WTC11 (cell line): ENCODE measurements around the gene CEP85L. TPM values are rescaled to one million over a fixed set of nuclear protein-coding genes. Genes with fewer than 3 reads are reported as not detected.
A peak's percentile ranks its signal among the peaks of the same experiment; 100 is the strongest.

Source experiments
- ATAC-seq: fragments of 200-7000 bp; cut with Tn5 transposase; 2 replicates; pipeline ENCODE4 v1.10.0; 2021; ENCODE audit warnings: mild to moderate bottlenecking, moderate library complexity
- CTCF ChIA-PET: fragments of 300-600 bp; sonication (Branson Sonifier 250); formaldehyde crosslinking; loops from one replicate; lab custom pipeline; 2021; ENCODE audit warnings: antibody characterized with exemption; lab: Charles Lee
- POLR2A ChIA-PET: fragments of 350-600 bp; sonication (Branson Sonifier 250); formaldehyde crosslinking; loops from one replicate; lab custom pipeline; 2021; ENCODE audit warnings: antibody characterized with exemption; lab: Charles Lee
- DNase-seq: peaks from one replicate; pipeline ENCODE4 v3.0.0; 2021; ENCODE audit warnings: low spot score
- H3K27ac Mint-ChIP-seq: 2 replicates; pipeline ENCODE4 v1.8.0; 2021; ENCODE audit warnings: mixed read lengths
- H3K27me3 Mint-ChIP-seq: 2 replicates; pipeline ENCODE4 v1.8.0; 2021; ENCODE audit warnings: low read depth, mild to moderate bottlenecking, moderate library complexity, mixed read lengths
- H3K36me3 Mint-ChIP-seq: 2 replicates; pipeline ENCODE4 v1.8.0; 2021; ENCODE audit warnings: mixed read lengths
- H3K4me1 Mint-ChIP-seq: 2 replicates; pipeline ENCODE4 v1.8.0; 2022; ENCODE audit warnings: mixed read lengths
- H3K4me3 Mint-ChIP-seq: 2 replicates; pipeline ENCODE4 v1.8.0; 2021; ENCODE audit warnings: mild to moderate bottlenecking, moderate library complexity, mixed read lengths
- H3K9me3 Mint-ChIP-seq: 2 replicates; pipeline ENCODE4 v1.8.0; 2021; ENCODE audit warnings: mixed read lengths
- ATF1 ChIP-seq: sonication (generic); formaldehyde crosslinking; IDR thresholded peaks from 2 replicates; pipeline ENCODE4 v1.8.1; 2023; ENCODE audit warnings: mild to moderate bottlenecking, moderate library complexity, missing genetic modification reagents
- ATF2 ChIP-seq: sonication (generic); formaldehyde crosslinking; IDR thresholded peaks from 2 replicates; pipeline ENCODE4 v1.8.1; 2022; ENCODE audit warnings: low read depth, missing genetic modification reagents, borderline replicate concordance
- CBFB ChIP-seq: sonication (generic); formaldehyde crosslinking; IDR thresholded peaks from 2 replicates; pipeline ENCODE4 v1.8.1; 2022; ENCODE audit warnings: mild to moderate bottlenecking, low read depth, missing genetic modification reagents
- CREM ChIP-seq: sonication (generic); formaldehyde crosslinking; IDR thresholded peaks from 2 replicates; pipeline ENCODE4 v1.8.1; 2022; ENCODE audit warnings: mild to moderate bottlenecking, missing genetic modification reagents, moderate library complexity
- ELF4 ChIP-seq: sonication (generic); formaldehyde crosslinking; IDR thresholded peaks from 2 replicates; pipeline ENCODE4 v1.8.1; 2022; ENCODE audit warnings: low read depth, mild to moderate bottlenecking, moderate library complexity, missing genetic modification reagents
- JUN ChIP-seq: sonication (generic); formaldehyde crosslinking; IDR thresholded peaks from 2 replicates; pipeline ENCODE4 v1.8.0; 2023; ENCODE audit warnings: mild to moderate bottlenecking, missing genetic modification reagents
- KAT7 ChIP-seq: sonication (generic); formaldehyde crosslinking; IDR thresholded peaks from 2 replicates; pipeline ENCODE4 v1.8.1; 2023; ENCODE audit warnings: missing genetic modification reagents, mild to moderate bottlenecking, borderline replicate concordance
- MAX ChIP-seq: sonication (generic); formaldehyde crosslinking; IDR thresholded peaks from 2 replicates; pipeline ENCODE4 v1.8.0; 2022; ENCODE audit warnings: mild to moderate bottlenecking, missing genetic modification reagents
- NR2C2 ChIP-seq: sonication (generic); formaldehyde crosslinking; IDR thresholded peaks from 2 replicates; pipeline ENCODE4 v1.8.0; 2022; ENCODE audit warnings: mild to moderate bottlenecking, missing genetic modification reagents
- NR3C1 ChIP-seq: sonication (generic); formaldehyde crosslinking; conservative IDR thresholded peaks from 2 replicates; pipeline ENCODE4 v1.8.1; 2023; ENCODE audit warnings: low read depth, mild to moderate bottlenecking, missing genetic modification reagents
- OVOL2 ChIP-seq: fragments of 250-450 bp; sonication (Bioruptor Pico); IDR thresholded peaks from 2 replicates; pipeline ENCODE4 v1.9.0; 2021; ENCODE audit warnings: mild to moderate bottlenecking, borderline replicate concordance
- PRDM15 ChIP-seq: sonication (generic); formaldehyde crosslinking; IDR thresholded peaks from 2 replicates; pipeline ENCODE4 v1.8.0; 2022; ENCODE audit warnings: missing genetic modification reagents
- SMAD3 ChIP-seq: sonication (generic); formaldehyde crosslinking; IDR thresholded peaks from 2 replicates; pipeline ENCODE4 v1.8.0; 2022; ENCODE audit warnings: missing genetic modification reagents, mild to moderate bottlenecking, borderline replicate concordance
- TCF7 ChIP-seq: sonication (generic); formaldehyde crosslinking; IDR thresholded peaks from 2 replicates; pipeline ENCODE4 v1.8.0; 2022; ENCODE audit warnings: mild to moderate bottlenecking, low read depth, missing genetic modification reagents, moderate library complexity
- TEAD1 ChIP-seq: sonication (generic); formaldehyde crosslinking; IDR thresholded peaks from 2 replicates; pipeline ENCODE4 v1.8.0; 2022; ENCODE audit warnings: mild to moderate bottlenecking, missing genetic modification reagents
- TP53 ChIP-seq: sonication (generic); formaldehyde crosslinking; IDR thresholded peaks from 2 replicates; pipeline ENCODE4 v1.8.1; 2023; ENCODE audit warnings: mild to moderate bottlenecking, missing genetic modification reagents
- ZNF423 ChIP-seq: fragments of 250-450 bp; sonication (Bioruptor Pico); IDR thresholded peaks from 2 replicates; pipeline ENCODE4 v2.1.2; 2022; ENCODE audit warnings: mild to moderate bottlenecking, moderate library complexity
- total RNA-seq: library from RNA; stranded (reverse); gene quantifications from 3 replicates; pipeline ENCODE4 v1.2.3, GENCODE V29; 2021
- TF ChIP-seq, protein P1 (sequence below): fragments of 250-450 bp; sonication (Bioruptor Pico); IDR thresholded peaks from 2 replicates; pipeline ENCODE4 v2.1.2; 2022; ENCODE audit warnings: mild to moderate bottlenecking, moderate library complexity
- TF ChIP-seq, protein P2 (sequence below): fragments of 250-450 bp; sonication (Bioruptor Pico); conservative IDR thresholded peaks from 2 replicates; pipeline ENCODE4 v1.9.0; 2021; ENCODE audit warnings: mild to moderate bottlenecking

CEP85L gene
- total RNA-seq, 1 experiment from 2014 or later, result 32.5 TPM

- Mint-ChIP-seq H3K27ac (no peak overlapping the region), H3K4me1 (no peaks in the 10 kb centered on the region), H3K27me3 (no peaks in the 10 kb centered on the region), H3K9me3 (no peaks in the 10 kb centered on the region), H3K4me3 (no peak overlapping the region), H3K36me3 (no peaks in the 10 kb centered on the region)
- TF ChIP-seq, protein P1, sequence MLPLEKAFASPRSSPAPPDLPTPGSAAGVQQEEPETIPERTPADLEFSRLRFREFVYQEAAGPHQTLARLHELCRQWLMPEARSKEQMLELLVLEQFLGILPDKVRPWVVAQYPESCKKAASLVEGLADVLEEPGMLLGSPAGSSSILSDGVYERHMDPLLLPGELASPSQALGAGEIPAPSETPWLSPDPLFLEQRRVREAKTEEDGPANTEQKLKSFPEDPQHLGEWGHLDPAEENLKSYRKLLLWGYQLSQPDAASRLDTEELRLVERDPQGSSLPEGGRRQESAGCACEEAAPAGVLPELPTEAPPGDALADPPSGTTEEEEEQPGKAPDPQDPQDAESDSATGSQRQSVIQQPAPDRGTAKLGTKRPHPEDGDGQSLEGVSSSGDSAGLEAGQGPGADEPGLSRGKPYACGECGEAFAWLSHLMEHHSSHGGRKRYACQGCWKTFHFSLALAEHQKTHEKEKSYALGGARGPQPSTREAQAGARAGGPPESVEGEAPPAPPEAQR (CRISPR knock-in tag), result no peak
- no peak for TF ChIP-seq CBFB (CRISPR knock-in tag)
- POLR2A ChIA-PET, result no interaction called here
- no peak for ATAC-seq
- CTCF ChIA-PET, result no interaction called here
- no peak for DNase-seq
These were observed 8.3 kb upstream of the CEP85L start for GRCh38 chr6:118659513-118660217.

DNA sequence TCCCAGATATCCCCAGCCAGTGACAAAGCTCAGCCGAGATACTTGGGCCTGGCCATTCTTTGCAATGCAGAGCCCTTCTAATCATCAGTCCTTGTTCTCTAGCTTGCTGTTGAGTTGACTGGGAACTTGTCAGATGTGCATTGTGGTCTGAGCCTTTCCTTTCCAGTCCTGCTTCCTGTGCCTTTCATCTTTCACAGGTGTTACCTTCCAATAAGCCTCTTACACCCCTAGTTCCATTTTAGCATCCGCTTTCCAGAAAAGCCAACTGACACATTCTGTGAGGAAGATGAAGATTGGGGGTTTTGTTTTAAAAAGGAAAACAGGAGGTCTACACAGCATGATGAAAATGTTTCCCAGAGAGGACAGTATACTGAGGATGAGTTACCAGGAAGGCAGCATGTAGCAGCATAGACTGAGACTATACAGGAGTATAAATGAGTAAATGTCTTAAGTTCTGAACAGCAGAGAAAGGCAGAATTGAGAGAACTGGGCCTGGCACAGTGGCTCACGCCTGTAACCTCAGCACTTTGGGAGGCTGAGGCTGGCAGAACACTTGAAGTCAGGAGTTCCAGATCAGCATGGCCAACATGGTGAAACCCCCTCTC is 5.6 kb upstream of the CEP85L start:
- ChIA-PET POLR2A (interaction anchor here (1.1 kb wide), 1 partner anchor 10 kb away, joined by 3 read pairs; no protein-coding TSS in a partner anchor), CTCF (no interaction called here)
- H3K27me3 Mint-ChIP-seq, result no peaks in the 10 kb centered on the region; the same call in 1 of the 2 replicates
- no peak for ATAC-seq
- TF ChIP-seq OVOL2 (CRISPR knock-in tag) (no peak), ZNF423 (CRISPR knock-in tag) (no peak), CREM (CRISPR knock-in tag) (no peak), NR2C2 (CRISPR knock-in tag) (no peak), ATF1 (CRISPR knock-in tag) (no peak), TP53 (no peak), KAT7 (CRISPR knock-in tag) (no peak), ELF4 (CRISPR knock-in tag) (no peak), PRDM15 (no peak), MAX (CRISPR knock-in tag) (no peak), ATF2 (CRISPR knock-in tag) (no peak)
- no peak for DNase-seq
- H3K27ac Mint-ChIP-seq, result no peak overlapping the region
- H3K4me3 Mint-ChIP-seq, result no peak overlapping the region
- no peaks in the 10 kb centered on the region for H3K9me3 Mint-ChIP-seq
- H3K36me3 Mint-ChIP-seq, result no peaks in the 10 kb centered on the region
- peaks cover 10% of the 10 kb centered on the region for H3K4me1 Mint-ChIP-seq

DNA sequence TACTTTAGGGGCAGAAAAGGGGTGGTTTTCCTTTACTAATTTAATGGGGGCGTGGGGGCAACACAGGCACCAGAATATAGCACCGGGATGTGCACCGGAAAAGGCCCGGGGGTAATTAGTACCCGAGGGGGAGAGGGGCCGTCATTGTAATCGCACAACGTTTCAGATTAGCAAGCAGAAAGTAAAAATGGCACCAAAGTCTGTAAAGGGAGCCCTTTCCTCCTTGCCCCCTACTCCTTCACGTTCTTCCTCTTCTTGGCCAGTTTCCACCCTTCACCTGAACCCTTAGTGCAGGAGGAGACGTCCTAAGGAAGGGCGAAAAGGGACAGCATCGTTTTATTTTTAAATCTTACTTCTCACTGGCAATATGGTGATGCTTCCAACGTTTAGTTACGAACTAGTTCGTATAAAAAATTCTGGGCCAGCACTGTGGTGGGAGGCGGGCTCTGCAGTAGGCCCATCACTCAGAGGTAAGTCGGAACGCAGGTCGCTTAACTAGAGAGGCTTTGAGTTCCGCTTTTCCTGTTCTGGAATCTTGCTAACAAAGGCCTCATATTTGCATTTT is 742 bp upstream of the CEP85L start:
- ATAC-seq (peak; percentile 8), DNase-seq (peak; percentile 31)
- POLR2A ChIA-PET, result interaction anchor here (0.5 to 1.8 kb wide), 5 partner anchors 11 to 1692 kb away, joined by 3 to 7 read pairs (median 5); no protein-coding TSS in a partner anchor
- Mint-ChIP-seq H3K36me3 (no peaks in the 10 kb centered on the region), H3K27ac (peak overlapping the region; percentile 98), H3K4me3 (peak overlapping the region; percentile 81), H3K27me3 (no peaks in the 10 kb centered on the region; the same call in 1 of the 2 replicates), H3K4me1 (peaks cover 25% of the 10 kb centered on the region), H3K9me3 (no peaks in the 10 kb centered on the region)
- CTCF ChIA-PET, result interaction anchor here (0.6 to 1.2 kb wide), 4 partner anchors 57 to 149 kb away, joined by 3 to 4 read pairs (median 4); no protein-coding TSS in a partner anchor
- no peak for TF ChIP-seq JUN (CRISPR knock-in tag)
- TF ChIP-seq TCF7 (CRISPR knock-in tag), result no peak
- no peak for TF ChIP-seq ATF2 (CRISPR knock-in tag)
- no peak for TF ChIP-seq TEAD1 (CRISPR knock-in tag)
- TF ChIP-seq NR3C1 (CRISPR knock-in tag), result no peak
- TF ChIP-seq SMAD3 (CRISPR knock-in tag), result no peak
- no peak for TF ChIP-seq OVOL2 (CRISPR knock-in tag)
- TF ChIP-seq CREM (CRISPR knock-in tag), result no peak
- TF ChIP-seq, protein P2, sequence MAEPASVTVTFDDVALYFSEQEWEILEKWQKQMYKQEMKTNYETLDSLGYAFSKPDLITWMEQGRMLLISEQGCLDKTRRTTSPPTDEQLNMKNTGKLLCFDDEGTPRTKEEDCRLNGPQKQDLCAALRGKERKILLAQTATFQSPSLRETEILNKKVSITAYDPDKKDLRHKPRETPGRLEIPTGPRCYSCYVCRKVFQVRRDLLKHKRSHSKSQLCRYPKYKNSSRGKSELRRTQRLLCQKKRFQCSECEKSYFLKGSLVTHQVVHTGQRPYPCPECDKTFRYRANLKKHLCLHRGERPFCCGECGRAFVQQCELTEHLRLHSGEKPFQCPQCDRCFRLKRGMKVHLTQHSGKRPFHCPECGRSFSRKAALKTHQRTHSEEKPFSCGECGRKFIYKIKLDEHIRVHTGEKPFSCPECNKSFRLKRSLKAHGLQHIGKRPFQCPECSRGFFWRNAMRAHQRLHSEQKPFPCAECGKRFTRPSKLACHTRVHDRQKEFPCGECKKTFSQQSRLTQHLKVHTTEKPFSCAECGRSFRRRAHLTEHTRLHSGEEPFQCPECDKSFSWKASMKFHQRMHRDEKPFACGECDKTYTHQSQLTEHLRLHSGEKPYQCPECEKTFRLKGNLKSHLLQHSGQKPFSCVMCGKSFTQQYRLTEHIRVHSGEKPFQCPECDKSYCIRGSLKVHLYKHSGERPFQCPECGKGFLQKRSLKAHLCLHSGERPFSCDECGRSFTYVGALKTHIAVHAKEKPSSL (CRISPR knock-in tag), result no peak
